ENCODE results near the gene RSPH1. TPM values are rescaled to one million over a fixed set of nuclear protein-coding genes. Genes with fewer than 3 reads are reported as not detected.

RSPH1 gene
- total RNA-seq, 1 donor = not detected

DNA sequence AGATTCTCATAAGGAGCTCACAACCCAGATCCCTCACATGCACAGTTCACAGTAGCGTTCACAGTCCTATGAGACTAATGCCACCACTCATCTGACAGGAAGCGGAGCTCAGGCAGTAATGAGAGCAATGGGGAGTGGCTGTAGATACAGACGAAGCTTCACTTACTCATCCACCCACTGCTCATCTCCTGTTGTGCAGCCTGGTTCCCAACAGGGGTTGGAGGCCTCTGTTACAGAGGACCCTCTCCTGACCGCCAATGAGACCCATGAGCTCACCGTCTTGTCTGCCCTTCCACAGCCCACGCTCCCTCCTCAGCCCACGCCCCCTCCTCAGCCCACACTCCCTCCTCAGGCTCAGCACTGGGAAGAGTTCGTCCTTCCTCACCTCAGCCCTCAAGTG lies 39.6 kb downstream of the RSPH1 start:
- Histone ChIP-seq H3K27ac (ENCODE audit: low read depth, low read length) (no peak overlapping the region), H3K36me3 (ENCODE audit: insufficient read depth, low read length) (no peaks in the 10 kb centered on the region), H3K4me1 (ENCODE audit: insufficient read depth, low read length) (no peaks in the 10 kb centered on the region), H3K4me3 (ENCODE audit: insufficient read depth, low read length) (no peak overlapping the region), H2AFZ (ENCODE audit: low read length) (no peak overlapping the region), H3K4me2 (ENCODE audit: insufficient read depth, low read length) (no peak overlapping the region), H3K27me3 (ENCODE audit: insufficient read depth, low read length) (no peaks in the 10 kb centered on the region), H3K9me3 (ENCODE audit: low read depth, low read length) (no peaks in the 10 kb centered on the region), H3K79me2 (ENCODE audit: insufficient read depth, low read length) (no peaks in the 10 kb centered on the region), H4K20me1 (ENCODE audit: insufficient read depth, low read length) (no peaks in the 10 kb centered on the region)
- TF ChIP-seq, protein P1, sequence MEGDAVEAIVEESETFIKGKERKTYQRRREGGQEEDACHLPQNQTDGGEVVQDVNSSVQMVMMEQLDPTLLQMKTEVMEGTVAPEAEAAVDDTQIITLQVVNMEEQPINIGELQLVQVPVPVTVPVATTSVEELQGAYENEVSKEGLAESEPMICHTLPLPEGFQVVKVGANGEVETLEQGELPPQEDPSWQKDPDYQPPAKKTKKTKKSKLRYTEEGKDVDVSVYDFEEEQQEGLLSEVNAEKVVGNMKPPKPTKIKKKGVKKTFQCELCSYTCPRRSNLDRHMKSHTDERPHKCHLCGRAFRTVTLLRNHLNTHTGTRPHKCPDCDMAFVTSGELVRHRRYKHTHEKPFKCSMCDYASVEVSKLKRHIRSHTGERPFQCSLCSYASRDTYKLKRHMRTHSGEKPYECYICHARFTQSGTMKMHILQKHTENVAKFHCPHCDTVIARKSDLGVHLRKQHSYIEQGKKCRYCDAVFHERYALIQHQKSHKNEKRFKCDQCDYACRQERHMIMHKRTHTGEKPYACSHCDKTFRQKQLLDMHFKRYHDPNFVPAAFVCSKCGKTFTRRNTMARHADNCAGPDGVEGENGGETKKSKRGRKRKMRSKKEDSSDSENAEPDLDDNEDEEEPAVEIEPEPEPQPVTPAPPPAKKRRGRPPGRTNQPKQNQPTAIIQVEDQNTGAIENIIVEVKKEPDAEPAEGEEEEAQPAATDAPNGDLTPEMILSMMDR (IDR thresholded peaks at IDR 0.05; ENCODE audit: extremely low read depth, low read depth, low read length) = no peak
- DNase-seq (ENCODE audit: insufficient read length, low spot score, missing footprints) = no peak

DNA sequence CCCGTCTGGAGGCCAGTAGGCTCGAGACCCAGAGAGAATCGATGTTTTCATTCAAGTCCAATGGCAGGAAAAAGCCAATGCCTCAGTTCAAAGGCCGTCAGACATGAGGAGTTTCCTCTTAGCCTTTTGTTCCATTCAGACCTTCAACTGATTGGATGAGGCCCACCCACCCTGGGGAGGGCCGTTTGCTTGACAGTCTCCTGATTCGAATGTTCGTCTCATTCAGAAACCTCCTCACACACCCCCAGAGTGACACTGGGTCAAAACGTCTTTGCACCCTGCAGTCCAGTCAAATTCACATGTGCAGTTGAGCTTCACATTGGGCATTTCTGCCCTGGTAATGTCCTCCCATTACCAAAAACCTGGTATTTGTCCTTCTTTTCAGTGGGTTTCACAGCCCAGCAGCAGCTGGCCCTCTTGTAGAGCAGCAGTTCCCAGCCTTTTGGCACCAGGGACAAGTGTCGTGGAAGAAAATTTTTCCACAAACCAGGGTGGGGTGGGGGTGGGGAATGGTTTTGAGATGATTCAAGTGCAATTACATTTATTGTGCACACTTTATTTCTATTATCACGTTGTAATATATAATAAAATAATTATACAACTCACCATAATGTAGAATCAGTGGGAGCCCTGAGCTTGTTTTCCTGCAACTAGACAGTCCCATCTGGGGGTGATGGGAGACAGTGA lies 40.1 kb downstream of the RSPH1 start:
- TF ChIP-seq, protein P1 (IDR thresholded peaks at IDR 0.05; ENCODE audit: extremely low read depth, low read depth, low read length) = no peak
- Histone ChIP-seq H3K36me3 (ENCODE audit: insufficient read depth, low read length) (no peaks in the 10 kb centered on the region), H3K27ac (ENCODE audit: low read depth, low read length) (no peak overlapping the region), H3K4me2 (ENCODE audit: insufficient read depth, low read length) (no peak overlapping the region), H3K79me2 (ENCODE audit: insufficient read depth, low read length) (no peaks in the 10 kb centered on the region), H3K4me1 (ENCODE audit: insufficient read depth, low read length) (no peaks in the 10 kb centered on the region), H4K20me1 (ENCODE audit: insufficient read depth, low read length) (no peaks in the 10 kb centered on the region), H2AFZ (ENCODE audit: low read length) (no peak overlapping the region), H3K4me3 (ENCODE audit: insufficient read depth, low read length) (no peak overlapping the region), H3K27me3 (ENCODE audit: insufficient read depth, low read length) (no peaks in the 10 kb centered on the region), H3K9me3 (ENCODE audit: low read depth, low read length) (no peaks in the 10 kb centered on the region)
- no peak for DNase-seq (ENCODE audit: insufficient read length, low spot score, missing footprints)

DNA sequence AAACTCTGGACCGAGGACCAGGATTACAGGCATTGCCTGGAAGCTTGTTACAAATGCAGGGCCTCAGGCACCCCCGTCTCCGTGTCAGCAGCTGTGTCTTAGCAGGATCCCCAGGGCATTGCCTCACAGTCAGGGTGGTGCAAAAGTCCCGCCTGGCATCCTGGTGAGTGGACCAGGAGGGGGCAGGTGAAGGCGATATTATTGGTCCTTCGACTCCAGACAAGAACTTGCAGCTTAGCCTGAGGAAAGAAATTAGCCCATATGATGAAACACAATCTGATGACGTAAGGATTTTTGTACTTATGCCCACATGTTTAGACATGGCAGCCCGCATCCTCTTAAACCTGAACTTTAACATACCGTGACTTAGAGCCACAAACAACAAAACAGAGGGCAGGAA lies 40.8 kb downstream of the RSPH1 start:
- TF ChIP-seq, protein P1 (IDR thresholded peaks at IDR 0.05; ENCODE audit: extremely low read depth, low read depth, low read length) = no peak
- no peaks in the 10 kb centered on the region for H4K20me1 ChIP-seq (ENCODE audit: insufficient read depth, low read length)
- H2AFZ ChIP-seq (ENCODE audit: low read length) = no peak overlapping the region
- no peak overlapping the region for H3K27ac ChIP-seq (ENCODE audit: low read depth, low read length)
- no peaks in the 10 kb centered on the region for H3K79me2 ChIP-seq (ENCODE audit: insufficient read depth, low read length)
- H3K9me3 ChIP-seq (ENCODE audit: low read depth, low read length) = no peaks in the 10 kb centered on the region
- no peak for DNase-seq (ENCODE audit: insufficient read length, low spot score, missing footprints)
- no peaks in the 10 kb centered on the region for H3K4me1 ChIP-seq (ENCODE audit: insufficient read depth, low read length)
- no peak overlapping the region for H3K4me2 ChIP-seq (ENCODE audit: insufficient read depth, low read length)
- H3K4me3 ChIP-seq (ENCODE audit: insufficient read depth, low read length) = no peak overlapping the region
- H3K36me3 ChIP-seq (ENCODE audit: insufficient read depth, low read length) = no peaks in the 10 kb centered on the region
- no peaks in the 10 kb centered on the region for H3K27me3 ChIP-seq (ENCODE audit: insufficient read depth, low read length)

GRCh38 chr21:42454786-42455185 lies 41.2 kb downstream of the RSPH1 start:
- H4K20me1 ChIP-seq (ENCODE audit: insufficient read depth, low read length) = no peaks in the 10 kb centered on the region
- TF ChIP-seq, protein P1 (IDR thresholded peaks at IDR 0.05; ENCODE audit: extremely low read depth, low read depth, low read length) = no peak
- H3K4me2 ChIP-seq (ENCODE audit: insufficient read depth, low read length) = no peak overlapping the region
- H3K27ac ChIP-seq (ENCODE audit: low read depth, low read length) = no peak overlapping the region
- H3K4me3 ChIP-seq (ENCODE audit: insufficient read depth, low read length) = no peak overlapping the region
- H2AFZ ChIP-seq (ENCODE audit: low read length) = no peak overlapping the region
- no peaks in the 10 kb centered on the region for H3K36me3 ChIP-seq (ENCODE audit: insufficient read depth, low read length)
- no peaks in the 10 kb centered on the region for H3K9me3 ChIP-seq (ENCODE audit: low read depth, low read length)
- no peaks in the 10 kb centered on the region for H3K27me3 ChIP-seq (ENCODE audit: insufficient read depth, low read length)
- H3K79me2 ChIP-seq (ENCODE audit: insufficient read depth, low read length) = no peaks in the 10 kb centered on the region
- no peak for DNase-seq (ENCODE audit: insufficient read length, low spot score, missing footprints)
- no peaks in the 10 kb centered on the region for H3K4me1 ChIP-seq (ENCODE audit: insufficient read depth, low read length)
